Measurements from ENCODE around the gene WNK2. TPM values are rescaled to one million over a fixed set of nuclear protein-coding genes. Genes with fewer than 3 reads are reported as not detected.

Gene WNK2
- total RNA-seq, 2 donors from 2014 or later: not detected

DNA sequence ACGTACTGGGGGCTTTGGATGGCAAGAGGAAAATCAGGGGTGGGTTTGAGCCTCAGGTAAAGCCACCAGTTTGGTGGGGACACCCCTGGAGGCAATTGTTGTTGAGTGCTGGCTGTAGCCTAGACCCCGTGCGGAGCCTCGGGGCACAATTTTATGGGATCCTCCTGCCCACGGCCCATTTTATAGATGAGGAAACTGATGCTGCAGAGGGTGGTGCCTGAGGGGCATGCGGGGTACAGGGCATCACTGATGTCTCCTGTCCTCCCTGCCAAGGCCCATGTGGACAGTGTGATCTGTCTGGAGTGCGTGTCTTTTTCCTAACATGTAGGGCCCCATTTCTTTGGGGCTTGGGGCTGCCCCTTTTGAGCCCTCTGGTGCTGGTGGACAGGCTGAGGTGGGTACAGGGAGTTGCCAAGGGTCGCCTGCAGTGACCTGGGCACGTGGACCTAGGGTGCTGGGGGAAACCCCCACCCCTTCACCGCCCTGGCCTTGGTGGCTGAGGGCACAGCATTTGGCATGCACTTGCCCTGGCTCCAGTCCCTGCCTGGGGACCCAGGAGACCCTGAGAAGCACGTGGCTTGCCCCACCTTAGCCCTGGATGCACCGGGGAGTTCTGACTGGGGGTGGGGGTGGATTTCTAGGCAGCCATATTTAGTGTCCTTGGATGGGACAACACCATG, 22.1 kb downstream of the WNK2 start:
- peaks cover 0 to 7% of the 10 kb centered on the region in 2 donors for H3K27me3 Mint-ChIP-seq
- no peak overlapping the region for H3K27ac Mint-ChIP-seq
- H3K4me3 Mint-ChIP-seq: no peak overlapping the region
- H3K36me3 Mint-ChIP-seq: no peaks in the 10 kb centered on the region
- no peak for ATAC-seq
- DNase-seq (ENCODE audit: low spot score): no peak
- peaks cover 17 to 18% of the 10 kb centered on the region in 2 donors for H3K4me1 Mint-ChIP-seq (ENCODE audit: low read depth in 2 of 2)
- H3K9me3 Mint-ChIP-seq: peaks cover 5% of the 10 kb centered on the region

DNA sequence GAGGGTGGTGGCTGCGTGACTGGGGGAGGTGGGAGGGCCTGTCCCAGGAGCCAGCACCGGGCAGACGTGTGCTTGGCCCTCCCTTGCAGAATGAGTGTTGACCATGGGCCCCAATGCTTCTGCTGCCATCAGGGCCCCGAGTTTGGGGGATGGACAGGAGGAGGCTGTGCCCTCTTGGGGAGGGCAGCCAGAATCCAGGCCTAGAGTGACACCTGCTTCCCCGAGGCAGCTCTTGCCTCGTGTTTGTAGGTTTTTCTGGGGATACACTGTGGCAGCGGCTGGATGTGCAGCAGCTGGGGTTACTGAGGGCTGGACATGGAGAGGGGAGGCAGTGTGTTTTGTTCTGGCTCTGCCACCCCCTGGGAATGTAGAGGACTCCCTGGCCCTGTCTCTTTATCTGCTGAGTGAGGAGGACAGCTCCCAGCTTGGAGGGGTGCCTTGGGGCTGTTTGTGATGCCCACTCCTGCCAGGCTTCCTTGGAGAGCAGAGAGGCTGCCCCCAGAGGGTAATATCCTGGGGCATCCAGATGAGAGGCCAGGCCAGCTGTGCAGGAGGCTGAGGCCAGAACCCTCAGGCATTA, 22.7 kb downstream of the WNK2 start:
- H3K27me3 Mint-ChIP-seq: peaks cover 0 to 7% of the 10 kb centered on the region in 2 donors
- peaks cover 17 to 18% of the 10 kb centered on the region in 2 donors for H3K4me1 Mint-ChIP-seq (ENCODE audit: low read depth in 2 of 2)
- peaks cover 5% of the 10 kb centered on the region for H3K9me3 Mint-ChIP-seq
- no peaks in the 10 kb centered on the region for H3K36me3 Mint-ChIP-seq
- ATAC-seq (no peak), DNase-seq (ENCODE audit: low spot score) (no peak)
- H3K27ac Mint-ChIP-seq: no peak overlapping the region
- H3K4me3 Mint-ChIP-seq: no peak overlapping the region

DNA sequence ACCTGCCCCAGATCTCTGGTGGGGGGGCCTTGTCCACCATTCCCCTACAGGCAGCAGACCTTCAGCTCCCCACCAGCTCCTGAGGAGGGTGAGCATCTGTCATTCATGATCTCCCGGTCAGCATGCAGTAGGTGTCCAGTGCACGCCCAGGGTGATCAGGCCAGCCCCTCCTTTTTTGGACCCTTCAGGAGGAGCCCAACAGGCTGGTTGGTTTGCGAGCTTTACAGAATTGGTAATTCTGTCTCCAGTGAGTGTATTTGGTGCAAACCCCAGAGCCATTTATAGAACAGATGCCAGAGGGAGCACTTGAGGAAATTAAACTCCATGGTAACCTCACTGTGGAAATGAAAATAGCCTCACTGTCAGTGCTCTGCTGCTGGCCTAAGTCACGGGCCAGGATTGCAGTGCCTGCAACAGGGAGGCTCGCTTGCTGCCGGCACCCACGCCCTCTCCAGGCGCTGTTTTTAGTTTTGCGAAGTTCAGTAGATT, 23.4 kb downstream of the WNK2 start:
- Mint-ChIP-seq H3K36me3 (no peaks in the 10 kb centered on the region), H3K27ac (no peak overlapping the region), H3K4me1 (ENCODE audit: low read depth in 2 of 2) (peaks cover 17 to 18% of the 10 kb centered on the region in 2 donors), H3K9me3 (peaks cover 5% of the 10 kb centered on the region), H3K27me3 (peaks cover 0 to 7% of the 10 kb centered on the region in 2 donors), H3K4me3 (no peak overlapping the region)
- DNase-seq (ENCODE audit: low spot score): no peak
- ATAC-seq: no peak

DNA sequence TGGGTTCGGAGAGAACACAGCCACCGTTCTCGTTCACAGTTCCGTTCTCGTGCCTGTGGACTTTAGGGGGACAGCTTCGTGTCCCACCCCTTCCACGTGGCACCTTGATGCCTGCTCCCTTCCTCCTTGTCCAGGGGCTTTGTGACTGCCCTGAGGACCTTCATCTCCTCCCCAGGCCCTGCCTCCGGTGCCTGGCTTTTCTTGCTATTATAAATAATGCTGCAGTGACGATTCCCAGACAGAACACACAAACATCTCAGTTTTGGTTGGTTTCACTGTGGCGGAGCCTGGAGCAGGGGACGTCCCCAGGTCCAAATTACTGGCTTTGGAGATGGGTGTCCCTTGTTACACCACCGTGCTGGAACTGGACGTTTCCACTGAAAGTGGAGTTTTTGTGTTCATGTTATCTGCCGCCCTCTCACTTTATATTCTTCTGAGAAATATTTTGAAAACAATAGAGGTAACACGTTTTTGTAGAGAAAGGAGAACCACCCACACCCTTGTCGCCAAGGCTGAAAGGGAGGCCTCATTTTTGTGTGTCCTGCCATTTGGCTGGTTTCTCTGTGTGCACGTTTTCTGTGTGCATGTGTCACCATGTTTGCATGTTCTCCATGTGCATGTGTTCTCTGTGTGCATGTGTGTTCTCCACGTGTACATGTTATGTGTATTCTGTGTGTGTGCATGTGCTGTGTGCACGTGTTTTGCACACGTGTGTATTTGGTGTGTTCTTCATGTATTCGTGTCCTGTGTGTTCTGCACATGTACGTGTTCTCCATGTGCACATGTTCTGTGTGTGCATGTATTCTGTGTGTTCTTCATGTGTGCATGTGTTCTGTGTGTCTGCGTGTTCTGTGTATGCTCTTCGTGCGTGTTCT, 24.2 kb downstream of the WNK2 start:
- Mint-ChIP-seq H3K36me3 (no peaks in the 10 kb centered on the region), H3K4me3 (no peak overlapping the region), H3K9me3 (peaks cover 5% of the 10 kb centered on the region), H3K4me1 (ENCODE audit: low read depth in 2 of 2) (peaks cover 17 to 18% of the 10 kb centered on the region in 2 donors), H3K27ac (no peak overlapping the region), H3K27me3 (peaks cover 0 to 7% of the 10 kb centered on the region in 2 donors)
- DNase-seq (ENCODE audit: low spot score) (no peak), ATAC-seq (no peak)

DNA sequence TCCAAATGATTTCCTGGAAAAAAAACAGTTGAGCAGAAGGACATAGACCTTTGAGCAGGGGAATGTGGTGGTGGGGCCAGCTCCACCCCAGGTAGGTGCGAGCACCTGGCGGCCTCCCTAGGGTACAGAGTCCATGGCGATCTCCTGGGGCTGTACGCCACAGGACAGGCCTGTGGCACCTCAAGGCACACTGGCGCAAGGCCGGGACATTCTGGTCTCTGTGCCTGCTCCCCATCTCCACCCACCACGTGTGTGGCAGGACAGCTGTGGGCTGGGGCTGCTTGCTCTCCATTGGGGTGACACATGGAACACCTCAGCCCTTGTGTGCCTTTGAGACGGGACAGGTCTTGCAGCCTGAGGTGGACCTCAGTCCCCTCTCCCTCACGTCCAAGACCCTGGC, 25.2 kb downstream of the WNK2 start:
- H3K4me3 Mint-ChIP-seq: no peak overlapping the region
- DNase-seq (ENCODE audit: low spot score): no peak
- no peak overlapping the region for H3K27ac Mint-ChIP-seq
- peaks cover 0 to 7% of the 10 kb centered on the region in 2 donors for H3K27me3 Mint-ChIP-seq
- ATAC-seq: no peak
- peaks cover 5% of the 10 kb centered on the region for H3K9me3 Mint-ChIP-seq
- H3K36me3 Mint-ChIP-seq: no peaks in the 10 kb centered on the region
- peaks cover 11 to 16% of the 10 kb centered on the region in 2 donors for H3K4me1 Mint-ChIP-seq (ENCODE audit: low read depth in 2 of 2)

DNA sequence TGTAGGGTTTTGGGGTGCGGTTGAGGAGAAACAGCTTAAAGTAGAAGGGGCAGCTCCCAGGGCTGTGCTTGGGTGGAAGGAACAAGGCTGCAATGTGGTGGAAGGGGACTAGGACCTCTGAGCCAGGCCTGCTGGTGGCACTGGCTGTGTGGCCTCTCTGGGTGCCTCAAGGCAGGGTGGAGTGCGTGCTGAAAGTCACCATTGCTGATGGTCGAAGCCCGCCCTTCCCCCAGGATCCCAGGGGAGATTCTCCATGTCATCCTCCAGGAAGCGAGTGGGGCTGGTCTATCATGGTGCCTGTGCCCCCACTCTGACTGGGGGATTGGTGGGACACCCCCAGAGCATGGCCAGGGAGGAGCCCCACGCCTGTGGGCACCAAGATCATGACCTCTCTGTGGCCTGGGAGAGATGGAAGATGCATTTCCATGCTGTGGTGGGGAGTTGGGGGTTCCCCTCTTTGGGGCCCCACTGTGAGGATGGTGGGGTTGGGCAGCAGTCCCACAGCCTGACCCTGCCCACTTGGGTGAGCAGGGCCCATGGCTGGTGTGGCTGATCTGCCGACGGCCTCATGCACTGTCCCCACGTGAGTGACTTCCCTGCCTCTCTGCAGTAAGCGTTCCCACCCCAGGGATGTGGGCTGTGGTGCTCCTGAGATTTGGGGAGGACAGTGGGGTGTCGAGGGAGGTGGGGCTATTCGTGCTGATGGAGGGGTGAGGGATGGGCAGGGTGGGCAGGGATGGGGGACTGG, 25.8 kb downstream of the WNK2 start:
- DNase-seq (ENCODE audit: low spot score): no peak
- H3K4me3 Mint-ChIP-seq: no peak overlapping the region
- no peak overlapping the region for H3K27ac Mint-ChIP-seq
- H3K9me3 Mint-ChIP-seq: peaks cover 5% of the 10 kb centered on the region
- no peak for ATAC-seq
- H3K27me3 Mint-ChIP-seq: peaks cover 0 to 4% of the 10 kb centered on the region in 2 donors
- H3K36me3 Mint-ChIP-seq: no peaks in the 10 kb centered on the region
- peaks cover 6 to 9% of the 10 kb centered on the region in 2 donors for H3K4me1 Mint-ChIP-seq (ENCODE audit: low read depth in 2 of 2)

DNA sequence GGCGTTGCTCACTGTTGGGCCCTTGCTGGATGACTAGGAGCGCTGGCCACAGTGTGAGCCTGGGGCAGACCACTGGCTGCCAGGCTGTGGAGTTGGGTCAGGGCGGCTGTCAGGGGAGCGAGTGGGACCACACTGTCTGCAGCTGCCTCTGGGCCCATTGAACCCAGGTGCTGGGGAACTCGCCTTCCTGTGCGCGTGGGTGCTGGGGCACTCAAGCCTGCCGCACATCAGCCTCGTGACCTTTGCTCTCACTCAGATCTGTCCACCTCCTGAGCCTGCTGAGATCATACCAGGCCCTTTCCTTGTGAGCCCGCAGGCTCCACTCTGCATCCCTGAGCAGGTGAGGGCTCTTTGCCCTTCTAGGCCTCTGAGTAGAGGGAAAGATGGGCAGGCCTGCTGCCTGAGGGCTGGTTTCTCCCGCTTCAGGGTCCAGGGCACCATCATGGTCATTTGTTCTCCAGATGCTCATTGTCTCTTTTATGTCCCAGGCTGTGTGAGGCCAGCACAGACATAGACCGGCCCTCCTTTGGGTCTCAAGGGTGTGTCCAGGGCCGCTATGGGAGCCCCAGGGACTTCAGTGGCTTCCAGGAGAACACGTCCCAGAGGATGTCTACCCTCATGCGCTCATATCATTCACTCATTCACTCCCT, 26.5 kb downstream of the WNK2 start:
- ATAC-seq (no peak), DNase-seq (ENCODE audit: low spot score) (no peak)
- Mint-ChIP-seq H3K9me3 (peaks cover 5% of the 10 kb centered on the region), H3K4me3 (no peak overlapping the region), H3K4me1 (ENCODE audit: low read depth in 2 of 2) (peaks cover 2 to 6% of the 10 kb centered on the region in 2 donors), H3K27me3 (peaks cover 2 to 5% of the 10 kb centered on the region in 2 donors), H3K27ac (no peak overlapping the region), H3K36me3 (peaks cover 1% of the 10 kb centered on the region)

DNA sequence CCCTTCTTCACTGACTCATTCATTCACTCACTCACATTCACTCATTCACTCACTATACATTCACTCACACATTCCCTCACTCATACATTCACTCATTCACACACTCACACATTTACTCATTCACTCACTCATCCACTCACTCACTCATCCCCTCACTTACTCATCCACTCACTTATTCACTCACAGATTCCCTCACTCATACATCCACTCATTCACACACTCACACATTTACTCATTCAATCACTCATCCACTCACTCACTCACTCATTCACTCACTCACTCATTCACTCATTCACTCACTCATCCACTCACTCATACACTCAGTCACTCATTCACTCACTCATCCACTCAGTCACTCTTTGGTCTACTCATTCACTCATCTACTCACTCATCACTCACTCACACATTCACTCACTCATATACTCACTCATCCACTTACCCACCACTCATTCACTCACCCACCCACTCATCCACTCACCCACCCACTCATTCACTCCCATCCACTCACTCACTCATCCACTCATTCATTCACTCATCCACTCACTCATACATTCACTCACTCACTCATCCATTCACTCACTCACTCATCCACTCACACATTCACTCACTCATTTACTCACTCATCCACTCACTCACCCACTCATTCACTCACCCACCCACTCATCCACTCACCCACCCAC, 27.2 kb downstream of the WNK2 start:
- H3K27ac Mint-ChIP-seq: no peak overlapping the region
- H3K9me3 Mint-ChIP-seq: peaks cover 5% of the 10 kb centered on the region
- H3K27me3 Mint-ChIP-seq: peaks cover 8 to 10% of the 10 kb centered on the region in 2 donors
- ATAC-seq: peak in 1 of 2 donors; percentile 22
- DNase-seq (ENCODE audit: low spot score): no peak
- H3K4me3 Mint-ChIP-seq: no peak overlapping the region
- peaks cover 7% of the 10 kb centered on the region for H3K36me3 Mint-ChIP-seq
- H3K4me1 Mint-ChIP-seq (ENCODE audit: low read depth in 2 of 2): peaks cover 0 to 6% of the 10 kb centered on the region in 2 donors

DNA sequence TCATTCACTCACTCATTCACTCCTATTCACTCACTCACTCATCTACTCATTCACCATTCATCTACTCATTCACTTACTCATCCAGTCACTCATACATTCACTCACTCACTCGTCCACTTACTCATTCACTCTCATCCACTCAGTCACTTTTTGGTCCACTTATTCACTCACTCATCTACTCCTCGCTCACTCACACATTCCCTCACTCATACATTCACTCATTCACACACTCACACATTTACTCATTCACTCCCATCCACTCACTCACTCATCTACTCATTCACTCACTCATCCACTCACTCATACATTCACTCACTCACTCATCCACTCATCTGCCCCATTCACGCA, 27.7 kb downstream of the WNK2 start:
- ATAC-seq (no peak), DNase-seq (ENCODE audit: low spot score) (no peak)
- Mint-ChIP-seq H3K27me3 (peaks cover 8 to 12% of the 10 kb centered on the region in 2 donors), H3K4me1 (ENCODE audit: low read depth in 2 of 2) (peaks cover 0 to 6% of the 10 kb centered on the region in 2 donors), H3K9me3 (peaks cover 5% of the 10 kb centered on the region), H3K27ac (no peak overlapping the region), H3K4me3 (no peak overlapping the region), H3K36me3 (peaks cover 7% of the 10 kb centered on the region)

DNA sequence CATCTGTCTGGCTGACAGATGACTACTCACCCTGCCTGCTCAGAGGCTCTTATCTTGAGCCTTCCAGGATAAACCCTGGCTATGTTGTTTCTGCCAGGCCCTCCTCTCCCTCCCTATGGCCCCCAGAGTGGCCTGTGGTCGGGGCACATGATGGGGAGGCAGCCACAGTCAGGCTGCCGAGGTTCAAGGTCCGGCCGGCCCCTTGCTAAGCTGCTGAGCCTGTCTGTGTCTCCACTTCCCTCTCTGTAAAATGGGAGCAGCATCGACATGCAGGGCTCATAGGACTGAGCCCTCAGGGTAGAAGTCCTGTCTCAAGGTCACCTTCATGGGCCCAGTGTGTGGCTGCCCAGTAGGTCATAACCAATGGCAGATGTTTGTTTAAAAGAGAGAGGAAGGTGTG, 28.5 kb downstream of the WNK2 start:
- Mint-ChIP-seq H3K36me3 (peaks cover 7% of the 10 kb centered on the region), H3K27ac (no peak overlapping the region), H3K9me3 (peaks cover 5% of the 10 kb centered on the region), H3K27me3 (peaks cover 8 to 12% of the 10 kb centered on the region in 2 donors), H3K4me1 (ENCODE audit: low read depth in 2 of 2) (peaks cover 0 to 6% of the 10 kb centered on the region in 2 donors), H3K4me3 (no peak overlapping the region)
- ATAC-seq: peak in 1 of 2 donors; percentile 32
- DNase-seq (ENCODE audit: low spot score): no peak

DNA sequence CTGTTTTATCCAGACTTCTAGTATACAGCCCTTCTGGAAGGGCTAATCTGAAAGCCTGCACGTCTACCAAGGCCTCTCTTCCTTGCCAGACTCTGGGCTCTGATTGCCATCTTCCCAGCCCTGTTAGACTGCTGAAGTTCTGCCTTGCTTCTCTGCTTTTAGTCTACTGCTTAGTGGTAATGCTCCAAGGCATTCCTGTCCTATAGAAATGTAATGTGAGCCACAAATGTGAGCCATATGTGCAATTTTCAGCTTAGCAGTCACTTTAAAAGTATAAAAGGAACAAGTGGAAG, 32.1 kb downstream of the WNK2 start:
- Mint-ChIP-seq H3K9me3 (no peaks in the 10 kb centered on the region), H3K27ac (no peak overlapping the region), H3K4me1 (ENCODE audit: low read depth in 2 of 2) (no peaks in the 10 kb centered on the region), H3K27me3 (peaks cover 8 to 16% of the 10 kb centered on the region in 2 donors), H3K36me3 (peaks cover 7% of the 10 kb centered on the region), H3K4me3 (no peak overlapping the region)
- ATAC-seq: no peak
- DNase-seq (ENCODE audit: low spot score): no peak

DNA sequence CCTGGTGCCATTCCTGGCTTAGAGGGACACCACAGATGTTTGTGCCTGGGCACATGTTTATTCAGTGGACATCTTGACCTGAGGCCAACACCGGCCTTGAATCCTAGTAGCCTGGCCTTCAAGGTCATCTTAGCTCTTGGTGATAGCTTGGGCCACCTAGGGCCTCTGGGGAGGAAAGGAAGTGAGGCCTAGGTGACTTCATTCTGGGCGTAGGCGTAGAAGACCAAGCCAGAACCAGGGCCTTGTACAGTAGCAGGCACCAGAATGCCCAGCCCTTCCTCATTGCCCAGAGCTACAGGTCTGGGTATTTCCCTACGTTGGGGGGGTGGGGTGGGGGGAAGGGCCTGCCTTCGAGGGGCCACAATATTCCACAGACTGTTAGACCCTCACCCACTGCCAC, 33.8 kb downstream of the WNK2 start:
- ATAC-seq (no peak), DNase-seq (ENCODE audit: low spot score) (no peak)
- Mint-ChIP-seq H3K9me3 (no peaks in the 10 kb centered on the region), H3K4me3 (no peak overlapping the region), H3K4me1 (ENCODE audit: low read depth in 2 of 2) (no peaks in the 10 kb centered on the region), H3K27ac (no peak overlapping the region), H3K36me3 (peaks cover 7% of the 10 kb centered on the region), H3K27me3 (peaks cover 16 to 19% of the 10 kb centered on the region in 2 donors)

DNA sequence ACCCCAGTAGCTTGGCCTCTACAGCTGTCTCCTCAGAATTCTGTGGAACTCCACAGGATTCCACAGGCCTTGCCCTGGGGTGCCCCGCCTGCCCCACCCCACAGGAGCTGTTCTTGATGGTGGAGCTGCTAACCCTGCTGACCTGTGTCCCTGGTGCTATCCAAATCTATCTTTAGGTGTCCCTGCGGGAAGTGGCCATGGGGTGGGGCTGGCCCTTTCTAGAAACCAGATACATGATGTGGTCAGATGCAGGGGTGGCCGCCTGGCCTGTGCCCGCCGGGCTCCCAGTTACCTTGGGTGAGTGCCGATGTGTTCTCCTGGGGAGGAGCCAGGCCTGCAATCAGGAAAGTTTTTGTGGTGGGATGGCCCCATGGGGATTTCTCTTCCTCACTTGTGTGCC, 34.2 kb downstream of the WNK2 start:
- H3K9me3 Mint-ChIP-seq: no peaks in the 10 kb centered on the region
- H3K4me1 Mint-ChIP-seq (ENCODE audit: low read depth in 2 of 2): no peaks in the 10 kb centered on the region
- H3K4me3 Mint-ChIP-seq: no peak overlapping the region
- DNase-seq (ENCODE audit: low spot score) (no peak), ATAC-seq (no peak)
- peaks cover 16 to 19% of the 10 kb centered on the region in 2 donors for H3K27me3 Mint-ChIP-seq
- H3K36me3 Mint-ChIP-seq: peaks cover 7% of the 10 kb centered on the region
- no peak overlapping the region for H3K27ac Mint-ChIP-seq
